CD4-positive, alpha-beta T cell treated with Interleukin-6 at 100 ng/mL for 8 hours (primary cell): ENCODE data around the gene DALRD3.
A peak's percentile ranks its signal among the peaks of the same experiment; 100 is the strongest.

Experiments used
- DNase-seq: peaks from one replicate; pipeline ENCODE4 v3.0.0-alpha.2; 2020; ENCODE audit warnings: mixed read lengths, low spot score

The DALRD3 gene, protein sequence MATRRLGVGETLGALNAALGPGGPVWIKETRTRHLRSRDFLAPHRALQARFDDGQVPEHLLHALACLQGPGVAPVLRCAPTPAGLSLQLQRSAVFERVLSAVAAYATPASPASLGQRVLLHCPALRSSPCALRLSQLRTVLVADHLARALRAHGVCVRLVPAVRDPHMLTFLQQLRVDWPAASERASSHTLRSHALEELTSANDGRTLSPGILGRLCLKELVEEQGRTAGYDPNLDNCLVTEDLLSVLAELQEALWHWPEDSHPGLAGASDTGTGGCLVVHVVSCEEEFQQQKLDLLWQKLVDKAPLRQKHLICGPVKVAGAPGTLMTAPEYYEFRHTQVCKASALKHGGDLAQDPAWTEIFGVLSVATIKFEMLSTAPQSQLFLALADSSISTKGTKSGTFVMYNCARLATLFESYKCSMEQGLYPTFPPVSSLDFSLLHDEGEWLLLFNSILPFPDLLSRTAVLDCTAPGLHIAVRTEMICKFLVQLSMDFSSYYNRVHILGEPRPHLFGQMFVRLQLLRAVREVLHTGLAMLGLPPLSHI

DNA sequence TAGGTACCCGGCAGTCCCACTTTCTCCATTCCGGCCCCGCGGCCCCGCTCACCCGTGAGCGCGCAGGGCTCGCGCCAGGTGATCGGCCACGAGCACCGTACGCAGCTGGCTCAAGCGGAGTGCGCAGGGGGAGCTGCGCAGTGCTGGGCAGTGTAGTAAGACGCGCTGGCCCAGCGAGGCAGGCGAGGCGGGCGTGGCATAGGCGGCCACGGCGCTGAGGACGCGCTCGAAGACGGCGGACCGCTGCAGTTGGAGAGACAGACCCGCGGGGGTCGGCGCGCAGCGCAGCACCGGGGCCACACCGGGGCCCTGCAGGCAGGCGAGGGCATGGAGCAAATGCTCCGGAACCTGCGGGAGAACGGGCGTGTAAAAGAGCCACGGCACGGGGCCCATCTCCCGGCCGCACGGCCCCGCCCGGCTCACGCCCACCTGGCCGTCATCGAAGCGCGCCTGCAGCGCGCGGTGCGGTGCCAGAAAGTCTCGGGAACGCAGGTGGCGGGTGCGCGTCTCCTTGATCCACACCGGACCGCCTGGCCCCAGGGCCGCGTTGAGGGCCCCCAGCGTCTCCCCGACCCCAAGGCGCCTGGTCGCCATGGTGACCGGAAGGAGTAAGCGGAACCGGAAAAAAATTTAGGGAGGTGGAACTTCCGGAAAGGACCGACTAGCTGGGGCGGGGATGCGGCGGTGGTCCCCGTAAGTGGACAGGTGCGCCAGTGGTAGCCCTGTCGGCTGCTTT lies at the start of gene DALRD3:
Gene DALRD3 (minus strand): TSS at position 610 of the 736 bp plus-strand sequence. CDS start 16 bp downstream, at position 594.
- peak; percentile 53 for DNase-seq

DNA sequence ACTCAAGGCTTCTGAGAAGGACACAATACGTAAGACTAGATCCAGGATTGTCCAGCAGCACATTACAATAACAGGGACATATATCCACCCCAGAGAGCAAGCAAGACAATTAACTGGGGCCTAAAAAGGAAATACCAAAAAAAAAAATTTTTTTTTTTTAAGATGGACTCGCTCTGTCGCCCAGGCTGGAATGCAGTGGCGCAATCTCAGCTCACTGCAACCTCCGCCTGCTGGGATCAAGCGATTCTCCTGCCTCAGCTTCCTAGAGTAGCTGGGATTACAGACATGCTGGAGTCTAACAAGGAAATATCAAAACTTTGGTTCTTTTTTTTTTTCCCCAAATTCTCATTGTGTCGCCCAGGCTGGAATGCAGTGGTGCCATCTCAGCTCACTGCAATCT lies 39.6 kb upstream of the DALRD3 start:
- no peak for DNase-seq

DNA sequence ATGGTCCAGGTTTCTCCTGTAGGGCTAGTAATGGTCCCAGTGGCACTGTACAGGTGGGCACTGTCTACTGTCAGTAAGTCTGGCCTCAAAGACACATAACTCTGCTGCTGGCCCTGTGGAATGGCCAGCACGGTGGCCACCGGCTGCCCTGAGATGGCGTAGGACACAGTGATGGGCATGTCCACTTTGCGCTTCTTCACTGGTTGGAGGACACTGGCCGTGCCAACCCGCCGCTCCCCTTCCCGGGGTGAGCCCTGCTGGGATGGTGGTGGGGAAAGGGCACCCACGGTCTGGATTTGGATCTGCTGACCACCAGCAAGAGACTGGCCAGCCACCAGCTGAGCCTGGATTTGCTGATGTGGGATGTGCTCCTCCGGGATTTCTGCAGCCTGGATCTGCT lies 38.9 kb upstream of the DALRD3 start:
- no peak for DNase-seq

DNA sequence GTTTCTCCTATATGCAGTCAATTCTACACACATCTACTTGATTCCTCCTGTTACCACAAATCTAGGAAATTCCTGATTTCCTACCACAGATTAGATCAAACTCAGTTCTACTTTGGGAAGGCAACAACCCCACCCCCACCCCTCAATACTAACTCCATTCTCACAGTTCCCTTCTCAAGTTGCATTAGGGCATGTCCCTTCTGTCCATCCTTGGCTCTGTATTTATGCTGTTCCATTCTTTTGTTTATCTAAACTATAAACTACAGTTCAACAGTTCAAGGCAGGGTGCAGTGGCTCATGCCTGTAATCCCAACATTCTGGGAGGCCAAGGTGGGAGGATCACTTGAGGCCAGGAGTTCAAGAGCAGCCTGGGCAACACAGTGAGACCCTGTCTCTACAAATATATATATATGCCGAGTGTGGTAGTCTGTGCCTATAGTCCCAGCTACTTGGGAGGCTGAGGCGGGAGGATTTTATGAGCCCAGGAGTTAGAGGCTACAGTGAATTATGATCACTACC lies 36.0 kb upstream of the DALRD3 start:
- no peak for DNase-seq

DNA sequence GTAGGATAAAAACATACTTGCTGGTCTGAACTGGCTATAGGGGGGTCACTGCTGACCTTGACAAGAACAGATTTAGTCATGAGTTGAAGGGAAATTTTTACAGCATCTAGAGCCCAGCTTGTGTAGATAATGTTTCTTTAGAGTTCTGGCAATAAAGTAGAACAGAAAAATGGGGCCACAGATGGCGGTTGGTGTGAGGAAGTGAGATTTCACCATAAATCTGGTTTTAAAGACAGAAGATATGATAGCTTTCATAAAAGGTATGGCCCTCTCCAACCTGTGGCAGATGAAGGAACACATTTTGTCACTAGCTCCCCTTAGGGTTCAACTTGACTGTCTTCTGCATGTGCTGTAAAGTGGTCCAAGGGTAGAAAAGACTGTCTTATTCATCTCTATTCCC lies 35.2 kb upstream of the DALRD3 start:
- DNase-seq = no peak

DNA sequence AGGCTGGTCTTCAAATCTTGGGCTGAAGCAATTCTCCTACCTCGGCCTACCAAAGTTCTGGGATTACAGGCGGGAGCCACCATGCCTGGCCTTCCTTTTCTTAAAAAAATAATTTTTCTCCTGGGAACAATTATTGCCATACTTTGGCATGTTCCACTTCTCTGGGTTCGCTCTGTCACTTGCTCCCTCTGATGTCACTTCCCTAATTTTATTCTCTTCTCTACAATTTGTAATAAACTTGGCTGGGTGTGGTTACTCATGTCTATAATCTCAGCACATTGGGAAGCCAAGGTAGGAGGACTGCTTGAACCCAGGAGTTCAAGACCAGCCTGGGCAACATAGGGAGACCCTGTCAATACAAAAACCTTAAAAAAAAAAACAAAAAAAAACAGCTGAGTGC lies 16.9 kb upstream of the DALRD3 start:
- DNase-seq = no peak

DNA sequence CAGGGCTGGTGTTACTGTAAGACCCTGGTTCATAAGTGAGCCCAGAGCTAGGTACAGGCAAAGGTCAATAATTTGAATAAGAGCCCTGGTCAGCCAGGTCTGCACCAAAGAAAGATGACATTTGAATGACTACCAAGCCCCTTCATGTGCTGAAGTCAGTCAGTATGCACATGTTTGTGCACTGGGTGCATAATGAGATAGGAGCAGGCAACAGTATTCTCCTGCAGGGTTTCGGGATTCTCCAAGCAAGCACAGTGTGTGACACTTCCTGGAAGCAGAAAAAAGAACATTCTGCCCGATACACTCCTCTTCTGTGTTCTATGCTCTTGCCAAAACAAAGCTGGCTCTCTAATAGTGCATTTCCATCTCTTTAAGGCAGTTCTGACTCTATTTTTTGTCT lies 16.3 kb upstream of the DALRD3 start:
- DNase-seq = no peak

DNA sequence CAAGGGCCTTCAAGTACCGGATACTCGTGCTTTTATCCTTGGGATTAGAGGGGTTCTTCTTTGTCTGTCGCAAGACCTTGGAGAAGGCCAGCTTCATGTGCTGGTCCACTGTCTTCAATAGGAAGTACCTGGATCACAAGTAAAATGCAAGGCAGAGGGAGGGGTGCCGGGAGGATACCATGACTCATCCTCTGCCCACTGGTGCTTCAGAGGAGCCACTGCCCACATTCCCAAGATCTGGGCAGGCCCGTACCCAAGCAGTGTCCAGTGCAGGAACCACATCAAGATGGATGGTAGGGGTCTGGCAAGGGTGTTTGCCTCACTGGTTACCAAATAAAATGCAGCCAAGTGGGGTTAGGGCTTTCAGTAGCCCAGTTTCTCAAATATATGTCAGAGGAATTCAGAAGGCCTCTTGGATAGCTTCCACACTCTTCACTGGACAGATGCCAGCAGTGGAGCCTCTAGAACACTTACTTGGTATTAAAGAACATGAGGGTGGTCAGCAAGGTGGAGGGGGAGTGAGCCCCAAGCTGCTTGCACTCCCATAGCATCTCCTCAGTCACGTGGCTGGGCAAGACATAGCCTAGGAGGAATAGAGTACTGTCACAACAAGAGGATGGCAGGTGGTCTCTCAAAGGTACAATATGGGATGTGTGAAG lies 14.4 kb upstream of the DALRD3 start:
- DNase-seq = no peak

DNA sequence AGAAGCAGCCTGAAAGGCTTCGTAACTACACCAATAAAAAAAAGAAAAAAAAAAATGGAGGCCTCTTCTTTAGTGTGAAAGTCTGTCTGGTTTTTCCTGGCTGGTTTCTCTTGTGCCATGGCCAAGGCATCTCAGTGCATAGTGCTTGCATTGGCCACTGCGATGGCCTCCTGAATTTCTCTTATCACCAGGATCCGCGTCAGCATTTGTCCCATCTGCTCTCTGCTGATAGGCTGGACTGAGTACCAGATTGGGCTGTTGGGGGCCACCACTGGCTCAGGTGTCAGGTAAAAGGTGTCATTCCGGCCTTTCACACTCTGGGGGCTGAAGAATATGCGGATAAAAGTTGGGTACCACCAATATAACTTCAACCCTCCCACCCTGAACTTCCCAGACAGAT lies 11.9 kb upstream of the DALRD3 start:
- DNase-seq = no peak

DNA sequence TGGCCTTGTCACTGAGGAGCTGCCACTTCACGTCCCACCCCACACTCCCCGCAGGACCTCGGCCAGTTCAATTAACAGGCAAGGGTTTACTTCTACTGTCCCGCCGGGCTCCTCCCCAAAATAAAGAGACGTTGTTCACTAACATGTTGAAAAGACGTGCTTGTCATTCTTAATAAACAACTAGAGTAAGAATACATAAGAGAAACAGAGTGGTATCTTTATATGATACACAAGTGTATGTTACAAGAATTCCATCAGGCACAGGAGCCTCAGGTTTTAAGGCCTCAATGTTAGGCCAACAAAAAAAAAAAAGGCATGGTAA lies 11.1 kb upstream of the DALRD3 start:
- no peak for DNase-seq

DNA sequence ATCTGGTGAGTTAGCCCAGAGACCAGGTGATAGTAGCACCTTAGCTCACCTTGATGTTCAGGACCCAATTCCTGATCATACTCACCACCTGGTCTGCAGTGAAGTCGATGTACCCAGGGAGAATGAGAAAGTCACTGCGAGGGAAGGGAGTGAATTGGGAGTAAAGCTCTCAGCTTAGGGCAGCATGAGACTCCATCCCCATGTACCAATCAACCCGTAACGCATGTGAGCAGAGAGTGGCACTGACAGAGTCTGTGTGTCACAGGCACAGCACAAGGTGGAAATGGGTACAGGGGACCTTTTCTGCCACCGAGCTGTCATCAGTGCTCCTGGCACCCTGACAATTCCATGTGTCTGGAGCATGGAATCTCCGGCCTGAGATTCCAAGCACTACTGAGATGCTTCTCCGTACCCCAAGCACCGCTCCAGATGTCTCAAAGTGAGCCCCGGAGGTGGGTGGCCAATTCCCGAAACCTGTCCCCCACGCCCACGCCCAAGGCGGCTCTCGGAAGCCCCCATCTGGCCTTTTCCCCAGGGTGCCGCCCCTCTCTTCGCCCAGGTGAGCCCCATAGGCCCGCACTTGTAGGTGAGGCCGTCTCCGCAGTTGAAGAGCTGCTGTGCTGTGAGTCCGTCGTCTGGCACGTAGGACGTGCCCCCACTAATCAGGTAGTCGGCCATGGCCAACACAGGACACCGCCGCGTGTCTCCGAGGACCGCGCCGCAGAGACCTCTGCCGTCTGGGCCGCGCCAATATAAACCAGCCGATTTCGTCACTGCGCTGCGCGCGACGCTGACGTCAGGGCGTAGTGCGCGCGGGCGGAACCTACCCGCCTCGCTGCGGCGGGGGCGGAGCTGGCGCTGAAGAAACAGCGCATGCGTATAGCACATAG lies 10.5 kb upstream of the DALRD3 start, which contains the start of gene IMPDH2:
Gene IMPDH2 (minus strand): TSS at position 726 of the 890 bp plus-strand sequence. CDS start 48 bp downstream, at position 678.
- DNase-seq = peak; percentile 92

DNA sequence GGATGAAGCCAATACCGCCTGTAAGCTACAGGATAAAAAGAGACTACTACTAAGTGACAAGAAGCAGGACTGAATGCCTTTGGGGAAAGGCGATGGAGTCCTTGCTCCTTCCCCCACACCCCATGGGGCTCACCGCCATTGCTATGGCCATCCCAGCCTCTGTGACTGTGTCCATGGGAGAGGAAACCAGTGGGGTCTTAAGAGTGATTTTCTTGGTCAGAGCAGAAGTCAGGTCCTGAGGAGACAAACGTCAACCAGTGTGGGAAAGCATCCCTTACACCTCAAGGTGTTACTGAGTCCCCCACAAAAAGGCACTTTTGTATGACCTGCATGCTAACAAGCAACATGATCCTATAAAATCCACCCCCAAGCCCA lies 9.9 kb upstream of the DALRD3 start:
- DNase-seq = no peak

DNA sequence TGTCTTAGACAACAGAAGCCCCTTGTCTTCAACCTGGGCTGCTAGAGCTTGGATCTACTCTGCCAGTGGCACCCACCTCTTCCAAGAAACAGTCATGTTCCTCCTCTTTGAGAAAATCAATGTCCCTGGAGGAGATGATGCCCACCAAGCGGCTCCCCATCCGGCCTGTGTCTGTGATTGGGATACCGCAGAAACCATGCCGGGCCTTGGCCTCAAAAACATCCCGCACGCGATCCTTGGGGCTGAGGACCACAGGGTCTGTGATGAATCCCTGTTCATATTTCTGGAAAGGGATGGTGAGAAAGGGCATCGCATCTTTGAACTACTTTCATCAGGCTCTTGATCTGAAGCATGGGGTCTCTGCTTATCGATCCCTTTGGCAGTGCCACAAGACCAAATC lies 9.3 kb upstream of the DALRD3 start:
- DNase-seq = no peak

DNA sequence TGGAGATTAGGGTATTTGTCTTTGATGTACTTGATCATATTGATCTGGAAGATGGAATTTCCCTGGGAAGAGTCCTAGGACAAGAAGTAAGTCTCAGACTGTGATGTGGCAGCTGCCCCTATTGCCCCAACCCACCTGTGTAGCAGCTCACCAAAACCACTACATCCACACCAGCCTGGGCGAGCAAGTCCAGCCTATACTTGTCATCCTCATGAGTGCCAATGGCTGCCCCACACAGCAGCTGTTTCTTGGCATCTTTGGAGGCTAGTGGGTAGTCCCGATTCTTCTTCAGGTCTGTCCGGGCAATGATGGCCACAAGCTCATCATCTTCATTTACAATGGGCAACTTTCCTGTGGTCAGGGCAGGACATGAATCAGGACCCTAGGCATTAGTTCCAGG lies 8.2 kb upstream of the DALRD3 start:
- DNase-seq = no peak

DNA sequence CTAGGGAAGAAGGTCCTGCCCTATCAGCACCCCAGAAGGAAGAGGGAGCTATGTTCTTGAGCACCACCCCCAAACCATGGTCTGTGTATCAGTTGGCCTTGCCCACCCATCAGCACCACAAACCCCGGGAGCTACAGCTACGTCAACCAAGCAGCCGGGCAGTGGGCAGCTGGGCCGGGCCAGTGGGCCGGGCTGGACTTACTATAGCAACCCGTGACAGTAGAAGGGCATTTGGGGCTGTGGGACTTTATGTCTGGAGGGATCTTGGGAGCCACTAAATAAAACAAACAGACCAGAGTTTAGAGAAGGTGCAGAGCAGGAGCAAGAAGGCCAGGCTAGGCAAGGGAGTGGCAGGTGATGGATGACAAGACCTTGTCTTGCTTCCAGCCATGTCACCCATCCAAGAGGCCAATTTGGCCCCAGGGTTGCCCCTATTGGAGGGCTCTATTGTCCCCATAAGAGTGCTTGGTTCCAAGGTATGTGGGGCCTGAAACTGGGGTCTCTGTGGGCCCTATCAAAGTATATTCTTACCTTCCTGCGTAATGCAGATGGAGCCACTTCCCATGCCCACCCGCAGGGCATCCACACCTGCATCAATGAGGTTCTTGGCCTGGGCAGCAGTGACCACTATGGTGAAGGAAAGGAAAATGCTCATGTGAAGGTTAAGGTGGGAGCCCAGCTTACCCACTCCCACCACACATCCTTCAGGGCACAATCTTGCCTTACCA lies 7.6 kb upstream of the DALRD3 start:
- no peak for DNase-seq

DNA sequence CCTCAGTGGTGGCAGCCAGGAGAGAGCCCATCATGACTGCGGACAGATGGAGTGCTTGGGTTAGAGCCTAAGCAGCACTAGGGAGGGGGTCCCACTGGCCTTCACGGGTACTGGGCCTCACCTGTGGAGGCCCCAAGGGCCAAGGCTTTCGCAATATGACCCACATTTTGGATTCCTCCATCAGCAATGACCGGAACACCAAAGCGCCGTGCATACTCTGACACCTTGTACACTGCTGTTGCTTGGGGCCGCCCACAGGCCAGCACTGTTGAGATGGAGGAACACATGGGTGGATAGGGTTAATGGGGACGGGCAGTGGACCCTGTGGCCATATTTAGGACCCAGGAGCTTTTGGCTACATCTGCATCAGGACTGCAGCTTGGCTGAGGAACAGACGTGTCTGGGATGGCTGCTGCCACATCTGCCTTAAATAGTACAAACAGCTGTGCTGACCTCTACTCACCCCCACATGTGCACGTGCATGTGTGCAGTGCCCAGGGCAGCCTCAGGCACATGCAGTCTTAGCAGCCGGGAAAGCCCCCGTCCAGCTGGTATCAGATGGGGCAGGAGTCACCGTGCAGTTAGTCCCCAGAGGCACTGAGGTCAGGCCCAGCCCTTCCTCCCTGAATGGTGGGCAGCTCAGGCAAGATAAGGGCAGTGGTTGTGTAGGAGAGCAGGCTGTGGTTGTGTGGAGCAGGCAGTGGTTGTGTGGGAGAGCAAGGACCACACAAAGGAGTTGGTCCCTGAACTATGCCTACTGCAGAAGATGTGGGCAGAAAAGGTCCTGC lies 6.8 kb upstream of the DALRD3 start:
- DNase-seq = no peak

DNA sequence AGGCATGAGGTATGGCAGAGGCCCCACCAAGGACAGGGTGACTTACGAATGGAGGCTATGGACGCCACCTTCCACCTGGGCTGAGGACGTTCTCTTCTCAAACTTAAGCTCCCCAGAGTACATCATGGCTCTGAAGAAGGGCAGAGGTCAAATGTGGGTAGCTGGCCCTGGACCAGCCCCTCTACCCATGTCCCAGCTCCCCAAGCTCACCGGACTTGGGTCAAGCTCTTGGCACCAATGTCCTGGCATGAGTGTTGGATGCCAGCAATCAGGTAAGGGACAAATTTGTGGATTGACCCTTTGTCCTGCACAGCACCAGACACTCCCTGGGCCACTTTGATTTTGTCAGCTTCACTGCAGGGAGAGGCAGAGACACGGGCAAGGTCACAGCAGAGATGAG lies 6.1 kb upstream of the DALRD3 start:
- no peak for DNase-seq

DNA sequence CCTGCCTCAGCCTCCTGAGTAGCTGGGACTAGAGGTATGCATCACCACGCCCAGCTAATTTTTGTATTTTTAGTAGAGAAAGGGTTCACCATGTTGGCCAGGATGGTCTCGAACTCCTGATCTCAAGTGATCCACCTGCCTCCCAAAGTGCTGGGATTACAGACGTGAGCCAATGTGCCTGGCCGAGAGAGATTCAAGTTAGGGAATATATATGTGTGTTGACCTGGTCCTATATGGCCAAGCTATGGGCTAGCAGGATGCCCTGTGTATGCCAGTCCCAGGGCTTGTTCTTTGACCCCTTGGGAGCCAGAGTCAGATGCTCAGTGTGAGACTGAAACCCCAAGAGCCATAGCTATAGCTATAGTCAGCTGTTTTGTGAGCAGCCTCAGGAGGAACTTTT lies 5.4 kb upstream of the DALRD3 start:
- DNase-seq = no peak

DNA sequence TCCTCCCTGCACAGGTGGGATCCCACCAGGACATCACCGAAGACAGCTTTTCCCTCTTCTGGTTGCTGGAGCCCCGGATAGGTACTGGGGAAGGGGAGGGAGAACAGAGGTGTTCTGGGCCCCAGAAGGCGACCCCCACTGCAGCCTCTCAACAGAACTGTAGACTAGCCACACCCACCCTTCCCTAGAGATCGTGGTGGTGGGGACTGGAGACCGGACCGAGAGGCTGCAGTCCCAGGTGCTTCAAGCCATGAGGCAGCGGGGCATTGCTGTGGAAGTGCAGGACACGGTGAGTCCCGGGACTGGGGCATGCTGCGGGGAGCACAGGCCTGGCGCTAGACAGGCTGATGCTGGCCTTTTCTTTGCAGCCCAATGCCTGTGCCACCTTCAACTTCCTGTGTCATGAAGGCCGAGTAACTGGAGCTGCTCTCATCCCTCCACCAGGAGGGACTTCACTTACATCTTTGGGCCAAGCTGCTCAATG lies 4.3 kb upstream of the DALRD3 start:
- DNase-seq = no peak
